SU-DHL-6 (cell line): ENCODE measurements around the gene AGPAT4.

ENCODE experiments used
- H2AFZ ChIP-seq: fragments of 200-600 bp; sonication (generic); 2 replicates; pipeline ENCODE4 v1.6.1; 2014; ENCODE audit warnings: low read depth, mild to moderate bottlenecking, moderate library complexity, mixed read lengths, antibody characterized with exemption, low read length; ENCODE audit not compliant: severe bottlenecking
- H3F3A ChIP-seq: fragments of 200-600 bp; shearing (Covaris generic); 2 replicates; pipeline ENCODE4 v1.6.0; 2016; ENCODE audit warnings: antibody characterized with exemption, mild to moderate bottlenecking; ENCODE audit not compliant: insufficient read depth
- H3K27ac ChIP-seq: fragments of 200-600 bp; sonication (generic); 2 replicates; pipeline ENCODE4 v1.5.1; 2016; ENCODE audit warnings: low read depth, mild to moderate bottlenecking, low read length, moderate library complexity, mixed read lengths
- H3K27me3 ChIP-seq: fragments of 200-600 bp; sonication (generic), shearing (Covaris generic); 2 replicates; pipeline ENCODE4 v1.6.0; 2014; ENCODE audit warnings: mild to moderate bottlenecking, low read length
- H3K36me3 ChIP-seq: fragments of 200-600 bp; sonication (generic); 2 replicates; pipeline ENCODE4 v1.6.1; 2014; ENCODE audit warnings: mild to moderate bottlenecking, low read length, mixed read lengths
- H3K4me2 ChIP-seq: fragments of 300-600, 200-600 bp; shearing (Covaris generic), sonication (generic); 2 replicates; pipeline ENCODE4 v1.6.0; 2014; ENCODE audit warnings: low read length, low read depth, mild to moderate bottlenecking; ENCODE audit not compliant: poor library complexity, severe bottlenecking
- H3K4me3 ChIP-seq: fragments of 200-600 bp; sonication (generic); 2 replicates; pipeline ENCODE4 v1.5.1; 2014; ENCODE audit warnings: antibody characterized with exemption, low read length, mild to moderate bottlenecking, mixed read lengths; ENCODE audit not compliant: insufficient read depth, poor library complexity, severe bottlenecking
- H3K79me2 ChIP-seq: fragments of 200-600 bp; sonication (generic); 2 replicates; pipeline ENCODE4 v1.6.1; 2014; ENCODE audit warnings: mild to moderate bottlenecking, low read length, moderate library complexity; ENCODE audit not compliant: insufficient read depth
- H3K9ac ChIP-seq: fragments of 200-600 bp; sonication (generic); 2 replicates; pipeline ENCODE4 v1.7.0; 2014; ENCODE audit warnings: mild to moderate bottlenecking, low read length
- H3K9me2 ChIP-seq: fragments of 200-600 bp; sonication (generic); replicated peaks from 2 replicates; pipeline ENCODE4 v1.6.1; 2014; ENCODE audit warnings: low read length; ENCODE audit not compliant: insufficient read depth
- H3K9me3 ChIP-seq: fragments of 200-600 bp; sonication (generic); 2 replicates; pipeline ENCODE4 v1.6.1; 2014; ENCODE audit warnings: low read length, mixed read lengths; ENCODE audit not compliant: insufficient read depth
- H4K20me1 ChIP-seq: fragments of 200-600 bp; sonication (generic); 2 replicates; pipeline ENCODE4 v1.6.1; 2014; ENCODE audit warnings: low read depth, mild to moderate bottlenecking, antibody characterized with exemption, low read length, moderate library complexity, mixed read lengths
- EZH2phosphoT487 ChIP-seq: fragments of 200-600 bp; sonication (generic), shearing (Covaris generic); conservative IDR thresholded peaks from 2 replicates; pipeline ENCODE4 v1.6.1; 2018; ENCODE audit warnings: mild to moderate bottlenecking, antibody characterized with exemption, low read length, moderate library complexity, mixed read lengths
- TF ChIP-seq, protein P1 (sequence below): fragments of 200-600 bp; sonication (generic); IDR thresholded peaks from one replicate; pipeline ENCODE4 v1.5.1; 2017; ENCODE audit warnings: antibody characterized with exemption, mild to moderate bottlenecking, low read length, moderate library complexity; ENCODE audit not compliant: insufficient read depth, poor library complexity, severe bottlenecking

The AGPAT4 gene

GRCh38 chr6:161290751-161291150 is 16.9 kb upstream of the AGPAT4 start:
- no peak overlapping the region for H3K4me3 ChIP-seq
- TF ChIP-seq EZH2phosphoT487 = no peak
- TF ChIP-seq, protein P1, sequence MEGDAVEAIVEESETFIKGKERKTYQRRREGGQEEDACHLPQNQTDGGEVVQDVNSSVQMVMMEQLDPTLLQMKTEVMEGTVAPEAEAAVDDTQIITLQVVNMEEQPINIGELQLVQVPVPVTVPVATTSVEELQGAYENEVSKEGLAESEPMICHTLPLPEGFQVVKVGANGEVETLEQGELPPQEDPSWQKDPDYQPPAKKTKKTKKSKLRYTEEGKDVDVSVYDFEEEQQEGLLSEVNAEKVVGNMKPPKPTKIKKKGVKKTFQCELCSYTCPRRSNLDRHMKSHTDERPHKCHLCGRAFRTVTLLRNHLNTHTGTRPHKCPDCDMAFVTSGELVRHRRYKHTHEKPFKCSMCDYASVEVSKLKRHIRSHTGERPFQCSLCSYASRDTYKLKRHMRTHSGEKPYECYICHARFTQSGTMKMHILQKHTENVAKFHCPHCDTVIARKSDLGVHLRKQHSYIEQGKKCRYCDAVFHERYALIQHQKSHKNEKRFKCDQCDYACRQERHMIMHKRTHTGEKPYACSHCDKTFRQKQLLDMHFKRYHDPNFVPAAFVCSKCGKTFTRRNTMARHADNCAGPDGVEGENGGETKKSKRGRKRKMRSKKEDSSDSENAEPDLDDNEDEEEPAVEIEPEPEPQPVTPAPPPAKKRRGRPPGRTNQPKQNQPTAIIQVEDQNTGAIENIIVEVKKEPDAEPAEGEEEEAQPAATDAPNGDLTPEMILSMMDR = no peak
- H3K4me2 ChIP-seq = no peak overlapping the region
- no peak overlapping the region for H3K27ac ChIP-seq
- H3K9me3 ChIP-seq = no peaks in the 10 kb centered on the region
- no peak overlapping the region for H2AFZ ChIP-seq
- no peaks in the 10 kb centered on the region for H3F3A ChIP-seq
- no peak overlapping the region for H3K9ac ChIP-seq
- 0 out of 2 replicates have a peak, but pooled peaks cover 4% of the 10 kb centered on the region for H3K9me2 ChIP-seq
- no peaks in the 10 kb centered on the region for H3K27me3 ChIP-seq
- no peaks in the 10 kb centered on the region for H4K20me1 ChIP-seq
- no peaks in the 10 kb centered on the region for H3K36me3 ChIP-seq
- no peaks in the 10 kb centered on the region for H3K79me2 ChIP-seq

- no peak overlapping the region for H3K4me3 ChIP-seq
- H3K36me3 ChIP-seq = no peaks in the 10 kb centered on the region
- TF ChIP-seq EZH2phosphoT487 = no peak
- no peaks in the 10 kb centered on the region for H4K20me1 ChIP-seq
- no peaks in the 10 kb centered on the region for H3K9me3 ChIP-seq
- no peaks in the 10 kb centered on the region for H3K27me3 ChIP-seq
- no peak overlapping the region for H3K9ac ChIP-seq
- no peak overlapping the region for H3K4me2 ChIP-seq
- no peak overlapping the region for H2AFZ ChIP-seq
- H3F3A ChIP-seq = no peaks in the 10 kb centered on the region
- no peaks in the 10 kb centered on the region for H3K79me2 ChIP-seq
- H3K9me2 ChIP-seq = no peaks in the 10 kb centered on the region
- H3K27ac ChIP-seq = no peak overlapping the region
Measured at GRCh38 chr6:161284653-161285052, 10.8 kb upstream of the AGPAT4 start.

- H3K79me2 ChIP-seq = no peaks in the 10 kb centered on the region
- no peaks in the 10 kb centered on the region for H3K36me3 ChIP-seq
- H3K9ac ChIP-seq = no peak overlapping the region
- no peaks in the 10 kb centered on the region for H3K9me3 ChIP-seq
- no peak overlapping the region for H2AFZ ChIP-seq
- H3K9me2 ChIP-seq = no peaks in the 10 kb centered on the region
- no peaks in the 10 kb centered on the region for H4K20me1 ChIP-seq
- no peak overlapping the region for H3K4me3 ChIP-seq
- H3F3A ChIP-seq = no peaks in the 10 kb centered on the region
- TF ChIP-seq, protein P1 = no peak
- no peak for TF ChIP-seq EZH2phosphoT487
- H3K4me2 ChIP-seq = no peak overlapping the region
- no peak overlapping the region for H3K27ac ChIP-seq
- H3K27me3 ChIP-seq = no peaks in the 10 kb centered on the region
Measured at GRCh38 chr6:161281092-161281491, 7.2 kb upstream of the AGPAT4 start.

GRCh38 chr6:161279677-161280415 is 6.0 kb upstream of the AGPAT4 start:
- Histone ChIP-seq H3K4me3 (no peak overlapping the region), H4K20me1 (no peaks in the 10 kb centered on the region), H3K9ac (no peak overlapping the region), H3F3A (no peaks in the 10 kb centered on the region), H3K4me2 (no peak overlapping the region), H3K79me2 (no peaks in the 10 kb centered on the region), H3K27me3 (no peaks in the 10 kb centered on the region), H3K9me2 (no peaks in the 10 kb centered on the region), H2AFZ (no peak overlapping the region), H3K36me3 (no peaks in the 10 kb centered on the region), H3K9me3 (no peaks in the 10 kb centered on the region), H3K27ac (no peak overlapping the region)
- TF ChIP-seq EZH2phosphoT487 = no peak
- TF ChIP-seq, protein P1 = no peak
